Natural killer cell (primary cell): ENCODE data around the gene AKAP9. TPM values are rescaled to one million over a fixed set of nuclear protein-coding genes. Genes with fewer than 3 reads are reported as not detected.
A peak's percentile ranks its signal among the peaks of the same experiment; 100 is the strongest.

Source experiments
- ATAC-seq, 3 donors: fragments of 150-1000 bp in 2 of 3; fragments of 200-7000 bp in 1 of 3; cut with Tn5 transposase; 1 replicate in 1 of 3; 2 replicates in 2 of 3; pipeline ENCODE4 v1.10.0; 2021; ENCODE audit warnings: mild to moderate bottlenecking in 2 of 3, moderate library complexity in 2 of 3
- DNase-seq, 2 donors: peaks; one replicate each; pipeline versions ENCODE4 v3.0.0 to v3.0.0-alpha.2; 2013 to 2021; ENCODE audit warnings: mixed read lengths in 1 of 2
- H3K27ac ChIP-seq: one replicate; pipeline ENCODE4 v1.5.1; 2013; ENCODE audit warnings: mild to moderate bottlenecking, low read length
- H3K27me3 ChIP-seq: one replicate; pipeline ENCODE4 v1.6.1; 2013; ENCODE audit warnings: low read length; ENCODE audit not compliant: control insufficient read depth, insufficient read depth
- H3K36me3 ChIP-seq: one replicate; pipeline ENCODE4 v1.6.1; 2013; ENCODE audit warnings: low read length; ENCODE audit not compliant: control insufficient read depth, insufficient read depth
- H3K4me1 ChIP-seq: one replicate; pipeline ENCODE4 v1.6.1; 2013; ENCODE audit warnings: low read length; ENCODE audit not compliant: control insufficient read depth, insufficient read depth
- H3K4me3 ChIP-seq: one replicate; pipeline ENCODE4 v1.5.1; 2013; ENCODE audit warnings: low read length
- H3K9me3 ChIP-seq: one replicate; pipeline ENCODE4 v1.6.1; 2013; ENCODE audit warnings: low read length; ENCODE audit not compliant: control insufficient read depth, insufficient read depth
- H3K27ac Mint-ChIP-seq, 2 donors: one replicate each; pipeline ENCODE4 v1.8.0; 2022; ENCODE audit warnings: mild to moderate bottlenecking in 2 of 2, mixed read lengths in 2 of 2, moderate library complexity in 1 of 2
- H3K27me3 Mint-ChIP-seq, 2 donors: one replicate each; pipeline ENCODE4 v1.8.0; 2022; ENCODE audit warnings: low read depth in 2 of 2, mixed read lengths in 2 of 2
- H3K36me3 Mint-ChIP-seq: one replicate; pipeline ENCODE4 v1.8.0; 2022; ENCODE audit warnings: mixed read lengths
- H3K4me1 Mint-ChIP-seq, 2 donors: one replicate each; pipeline ENCODE4 v1.8.0; 2022; ENCODE audit warnings: mixed read lengths in 2 of 2
- H3K4me3 Mint-ChIP-seq: one replicate; pipeline ENCODE4 v1.8.0; 2022; ENCODE audit warnings: mild to moderate bottlenecking, moderate library complexity, mixed read lengths
- H3K9me3 Mint-ChIP-seq, 2 donors: one replicate each; pipeline ENCODE4 v1.8.0; 2022; ENCODE audit warnings: mixed read lengths in 2 of 2
- WGBS: methylation state at CpG from one replicate; pipeline ENCODE4 v1.1.7; 2013; ENCODE audit warnings: missing lambda C conversion rate; ENCODE audit not compliant: insufficient coverage; 5-methylcytosine and 5-hydroxymethylcytosine counted together
- intact Hi-C: fragments of 100-400 bp; cut with micrococcal nuclease; formaldehyde crosslinking; loops from one replicate; pipeline ENCODE4 v1.14.2; 2022
- total RNA-seq, 4 donors: library from RNA; stranded (reverse); fragments of 120-200 nt in 1 of 4; gene quantifications; one replicate each; pipeline versions ENCODE4 v1.2.3 to v1.2.4, GENCODE V29; 2013 to 2022
- TF ChIP-seq, protein P1 (sequence below): fragments of 200-600 bp; IDR thresholded peaks from one replicate; pipeline ENCODE4 v1.8.0; 2022; ENCODE audit warnings: antibody characterized with exemption

AKAP9 gene
- total RNA-seq, 3 donors from 2014 or later (not counting 1 experiment from before 2014, with no cell fraction given), result 78.8 to 93.0 (median 81.9) TPM

DNA sequence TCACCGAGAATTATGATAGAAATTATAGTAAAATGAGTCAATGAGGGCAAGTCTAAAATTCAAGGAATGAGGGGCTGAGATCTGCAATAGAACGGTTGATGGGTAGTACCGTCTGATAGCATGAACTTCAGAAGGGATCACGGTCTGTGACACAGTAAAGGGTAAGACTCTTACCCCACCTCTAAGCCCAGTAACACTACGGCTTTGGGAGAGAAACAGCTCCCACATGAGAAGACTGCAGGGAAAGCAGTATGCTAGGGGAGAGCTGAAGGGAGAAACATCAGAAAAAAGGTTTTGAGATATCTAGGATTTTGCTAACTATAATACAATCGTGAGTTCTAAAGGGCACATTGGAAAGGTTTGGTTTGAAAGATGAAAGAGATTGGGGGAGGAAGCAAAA, 12.8 kb upstream of the AKAP9 start:
- Mint-ChIP-seq H3K36me3 (no peaks in the 10 kb centered on the region), H3K4me3 (no peak overlapping the region), H3K4me1 (no peaks in the 10 kb centered on the region), H3K27me3 (peaks cover 27 to 57% of the 10 kb centered on the region in 2 donors), H3K27ac (no peak overlapping the region), H3K9me3 (no peaks in the 10 kb centered on the region)
- H3K9me3 ChIP-seq, result no peaks in the 10 kb centered on the region
- H3K27ac ChIP-seq, result no peak overlapping the region
- H3K27me3 ChIP-seq, result peaks cover 2% of the 10 kb centered on the region
- 89% methylated on average over 5 of the region's 6 CpGs for WGBS
- ATAC-seq (no peak), DNase-seq (no peak)
- intact Hi-C loops, result no loop called here
- H3K36me3 ChIP-seq, result no peaks in the 10 kb centered on the region
- H3K4me1 ChIP-seq, result no peaks in the 10 kb centered on the region
- no peak overlapping the region for H3K4me3 ChIP-seq
- TF ChIP-seq, protein P1, sequence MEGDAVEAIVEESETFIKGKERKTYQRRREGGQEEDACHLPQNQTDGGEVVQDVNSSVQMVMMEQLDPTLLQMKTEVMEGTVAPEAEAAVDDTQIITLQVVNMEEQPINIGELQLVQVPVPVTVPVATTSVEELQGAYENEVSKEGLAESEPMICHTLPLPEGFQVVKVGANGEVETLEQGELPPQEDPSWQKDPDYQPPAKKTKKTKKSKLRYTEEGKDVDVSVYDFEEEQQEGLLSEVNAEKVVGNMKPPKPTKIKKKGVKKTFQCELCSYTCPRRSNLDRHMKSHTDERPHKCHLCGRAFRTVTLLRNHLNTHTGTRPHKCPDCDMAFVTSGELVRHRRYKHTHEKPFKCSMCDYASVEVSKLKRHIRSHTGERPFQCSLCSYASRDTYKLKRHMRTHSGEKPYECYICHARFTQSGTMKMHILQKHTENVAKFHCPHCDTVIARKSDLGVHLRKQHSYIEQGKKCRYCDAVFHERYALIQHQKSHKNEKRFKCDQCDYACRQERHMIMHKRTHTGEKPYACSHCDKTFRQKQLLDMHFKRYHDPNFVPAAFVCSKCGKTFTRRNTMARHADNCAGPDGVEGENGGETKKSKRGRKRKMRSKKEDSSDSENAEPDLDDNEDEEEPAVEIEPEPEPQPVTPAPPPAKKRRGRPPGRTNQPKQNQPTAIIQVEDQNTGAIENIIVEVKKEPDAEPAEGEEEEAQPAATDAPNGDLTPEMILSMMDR, result no peak

DNA sequence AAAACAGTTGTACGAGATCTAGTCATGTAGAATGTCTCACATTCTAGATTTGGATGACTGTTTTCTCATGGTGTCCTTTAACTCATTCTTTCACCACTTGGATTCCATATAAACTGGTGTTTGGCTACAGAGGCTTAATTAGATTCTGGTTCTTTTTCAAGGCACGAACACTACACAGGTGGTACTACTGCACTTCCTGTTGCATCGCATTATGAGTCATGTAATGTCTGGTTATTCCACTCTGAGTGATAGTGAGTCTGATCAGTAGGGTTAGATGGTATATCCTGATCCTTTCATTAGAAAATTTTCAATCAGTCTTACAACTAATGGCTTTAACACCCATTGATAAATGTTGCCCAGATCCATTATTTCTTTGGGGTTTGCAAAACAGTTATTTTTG, 11.2 kb upstream of the AKAP9 start:
- no peak overlapping the region for H3K27ac ChIP-seq
- no peak overlapping the region for H3K4me3 ChIP-seq
- H3K27me3 Mint-ChIP-seq, result peaks cover 26 to 60% of the 10 kb centered on the region in 2 donors
- no peak for ATAC-seq
- TF ChIP-seq, protein P1, result no peak
- H3K36me3 ChIP-seq, result no peaks in the 10 kb centered on the region
- 64% methylated on average over 3 of the region's 3 CpGs for WGBS
- H3K27me3 ChIP-seq, result peaks cover 2% of the 10 kb centered on the region
- H3K4me1 ChIP-seq, result no peaks in the 10 kb centered on the region
- intact Hi-C loops, result no loop called here
- H3K4me3 Mint-ChIP-seq, result no peak overlapping the region
- H3K36me3 Mint-ChIP-seq, result no peaks in the 10 kb centered on the region
- no peaks in the 10 kb centered on the region for H3K9me3 ChIP-seq
- H3K9me3 Mint-ChIP-seq, result no peaks in the 10 kb centered on the region
- DNase-seq, result no peak
- H3K4me1 Mint-ChIP-seq, result no peaks in the 10 kb centered on the region
- H3K27ac Mint-ChIP-seq, result no peak overlapping the region

DNA sequence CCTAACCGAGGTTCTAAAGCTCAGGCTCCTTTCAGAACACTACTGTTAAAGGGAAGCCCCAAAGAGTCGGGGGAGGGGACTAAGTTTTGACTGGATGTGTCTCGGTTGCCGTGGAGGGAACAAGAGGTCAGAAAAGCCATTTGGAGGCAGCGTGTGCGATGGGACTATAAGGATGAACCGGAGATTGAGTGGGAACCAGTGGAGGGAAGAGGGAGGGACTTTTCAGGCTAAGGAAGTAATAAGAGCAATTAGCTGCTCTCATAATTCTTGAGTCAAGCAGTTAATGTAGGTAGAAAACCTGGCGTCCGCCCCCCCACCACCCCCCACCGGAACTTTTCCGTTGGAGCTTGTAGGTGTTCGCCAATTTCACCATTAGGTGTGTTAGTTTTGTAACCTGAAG, 491 bp upstream of the AKAP9 start:
- Histone ChIP-seq H3K36me3 (no peaks in the 10 kb centered on the region), H3K9me3 (no peaks in the 10 kb centered on the region), H3K27me3 (no peaks in the 10 kb centered on the region), H3K27ac (peak overlapping the region; percentile 98), H3K4me1 (peaks cover 10% of the 10 kb centered on the region), H3K4me3 (peak overlapping the region; percentile 95)
- 2% methylated on average over 7 of the region's 12 CpGs for WGBS
- Mint-ChIP-seq H3K4me3 (peak overlapping the region; percentile 96), H3K27me3 (peaks cover 8 to 15% of the 10 kb centered on the region in 2 donors), H3K27ac (peak overlapping the region; percentile 91 to 96), H3K36me3 (no peaks in the 10 kb centered on the region), H3K4me1 (peaks cover 29 to 35% of the 10 kb centered on the region in 2 donors), H3K9me3 (no peaks in the 10 kb centered on the region)
- TF ChIP-seq, protein P1, result no peak
- DNase-seq (peak in 1 of 2 donors; percentile 63), ATAC-seq (peak in 2 of 3 donors; percentile 2 to 8)
- intact Hi-C loops, result loop anchor here (1.0 to 5.0 kb wide), 4 partner anchors 59 to 588 kb away; partner anchors contain the start of genes CYP51A1, GATAD1, MTERF1 and PEX1

DNA sequence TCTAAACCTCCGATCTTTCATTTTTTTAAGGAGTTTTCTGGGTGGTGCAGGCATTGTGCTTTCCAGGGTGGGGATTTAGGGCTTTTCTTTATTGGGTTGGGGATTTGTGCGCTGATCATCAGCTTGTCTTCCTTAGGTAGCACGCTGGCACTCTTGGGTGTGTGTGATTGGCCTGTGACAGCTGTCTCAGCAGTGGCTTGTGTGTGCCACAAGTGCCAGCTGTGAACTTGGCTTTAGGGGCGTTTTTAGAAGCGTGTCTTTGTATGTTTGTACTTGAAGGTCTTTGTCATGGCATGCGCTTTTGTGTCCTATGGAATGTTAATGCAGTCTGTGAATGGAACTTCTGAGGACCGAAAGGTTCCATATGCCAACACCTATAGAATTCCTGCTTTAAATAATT, 788 bp downstream of the AKAP9 start:
- DNase-seq (peak; percentile 21 to 63), ATAC-seq (peak; percentile 27 to 47 (median 30))
- peak overlapping the region; percentile 98 for H3K27ac ChIP-seq
- intact Hi-C loops, result loop anchor here (2.0 to 5.0 kb wide), 3 partner anchors 61 to 506 kb away; partner anchors contain the start of genes CYP51A1, GATAD1 and MTERF1
- TF ChIP-seq, protein P1, result no peak
- Mint-ChIP-seq H3K27me3 (peaks cover 8% of the 10 kb centered on the region in 2 donors), H3K4me1 (peaks cover 33 to 39% of the 10 kb centered on the region in 2 donors), H3K9me3 (no peaks in the 10 kb centered on the region), H3K4me3 (peak overlapping the region; percentile 96), H3K36me3 (no peaks in the 10 kb centered on the region), H3K27ac (peak overlapping the region; percentile 91 to 96)
- no peaks in the 10 kb centered on the region for H3K9me3 ChIP-seq
- no peaks in the 10 kb centered on the region for H3K36me3 ChIP-seq
- H3K27me3 ChIP-seq, result no peaks in the 10 kb centered on the region
- 6% methylated on average over 6 of the region's 7 CpGs for WGBS
- H3K4me1 ChIP-seq, result peaks cover 10% of the 10 kb centered on the region
- peak overlapping the region; percentile 95 for H3K4me3 ChIP-seq
